HepG2 (cell line): ENCODE data around the gene R3HDM1. TPM values are rescaled to one million over a fixed set of nuclear protein-coding genes. Genes with fewer than 3 reads are reported as not detected.

ENCODE experiments used
- ATAC-seq: fragments of 200-7000 bp; cut with Tn5 transposase; 3 replicates; pipeline ENCODE4 v1.9.1; 2020; ENCODE audit warnings: mild to moderate bottlenecking, moderate library complexity
- BruUV-seq: library from RNA; stranded (reverse); fragments of 400-500 nt; replicated peaks from 2 replicates; lab custom pipeline; 2021; lab: Mats Ljungman, UMichigan
- CTCF ChIA-PET: fragments of 300-600 bp; formaldehyde crosslinking; extraction: SDS; loops from one replicate; lab custom pipeline; 2021; ENCODE audit warnings: low total read pairs, inconsistent platforms, low intra/inter-chr PET ratio; lab: Yijun Ruan, JAX
- POLR2A ChIA-PET: fragments of 350-600 bp; sonication (Branson Sonifier 250); formaldehyde crosslinking; loops from one replicate; lab custom pipeline; 2020; ENCODE audit warnings: antibody characterized with exemption, inconsistent platforms; lab: Yijun Ruan, JAX
- DNase-seq: peaks from one replicate; pipeline ENCODE4 v3.0.0-alpha.2; 2015; ENCODE audit warnings: low spot score
- FAIRE-seq: peaks from 3 replicates; lab custom pipeline; 2011; peaks lifted over from hg19 to GRCh38; lab: Jason Lieb, UNC
- H2AFZ ChIP-seq: one replicate; pipeline ENCODE4 v1.6.1; 2011; ENCODE audit warnings: low read length, inconsistent platforms
- H3K27ac ChIP-seq: fragments of 300-600 bp; 3 replicates; pipeline ENCODE4 v1.8.0; 2011; ENCODE audit warnings: mixed run types, mild to moderate bottlenecking, mixed read lengths, low read length, inconsistent platforms; ENCODE audit not compliant: insufficient read depth; ENCODE audit errors: extremely low read length
- H3K27me3 ChIP-seq, 2 experiments: fragments of 200-600 bp in 1 of 2; 2 replicates in 1 of 2; 3 replicates in 1 of 2; pipeline versions ENCODE4 v1.6.0 to v1.8.0; 2011; ENCODE audit warnings: low read length in 2 of 2, mild to moderate bottlenecking in 2 of 2, moderate library complexity in 2 of 2, inconsistent platforms in 1 of 2; ENCODE audit not compliant: insufficient read depth in 2 of 2, control insufficient read depth in 1 of 2
- H3K36me3 ChIP-seq, 2 experiments: fragments of 200-600 bp in 1 of 2; replicated peaks in 1 of 2; 2 replicates in 1 of 2; 3 replicates in 1 of 2; pipeline versions ENCODE4 v1.5.1 to v1.8.0; 2011; ENCODE audit warnings: low read length in 2 of 2, inconsistent platforms in 1 of 2; ENCODE audit not compliant: insufficient read depth in 2 of 2, control insufficient read depth in 1 of 2
- H3K4me1 ChIP-seq: 2 replicates; pipeline ENCODE4 v1.5.1; 2012; ENCODE audit warnings: low read length, inconsistent platforms; ENCODE audit not compliant: insufficient read depth
- H3K4me2 ChIP-seq: 2 replicates; pipeline ENCODE4 v1.6.0; 2011; ENCODE audit warnings: low read depth, low read length, inconsistent platforms
- H3K4me3 ChIP-seq, 3 experiments: fragments of 200-600 bp in 1 of 3; sonication (generic), shearing (Covaris generic) in 1 of 3; replicated peaks in 1 of 3; 2 replicates each; pipeline ENCODE4 v1.5.1; 2011 to 2016; ENCODE audit warnings: low read length in 3 of 3, inconsistent platforms in 2 of 3, low read depth in 2 of 3, mild to moderate bottlenecking in 2 of 3, control low read depth in 1 of 3, mixed read lengths in 1 of 3; ENCODE audit not compliant: insufficient read depth in 1 of 3
- H3K79me2 ChIP-seq: one replicate; pipeline ENCODE4 v1.6.1; 2011; ENCODE audit warnings: low read length, inconsistent platforms; ENCODE audit not compliant: insufficient read depth
- H3K9ac ChIP-seq: 2 replicates; pipeline ENCODE4 v1.6.0; 2011; ENCODE audit warnings: mild to moderate bottlenecking, low read depth, low read length, inconsistent platforms; ENCODE audit not compliant: insufficient read depth
- H3K9me3 ChIP-seq: 2 replicates; pipeline ENCODE4 v1.5.1; 2012; ENCODE audit warnings: mild to moderate bottlenecking, low read length
- H4K20me1 ChIP-seq: 2 replicates; pipeline ENCODE4 v1.6.0; 2011; ENCODE audit warnings: inconsistent platforms, mild to moderate bottlenecking, low read length, moderate library complexity; ENCODE audit not compliant: insufficient read depth
- E2F5 ChIP-seq: sonication (generic); formaldehyde crosslinking; conservative IDR thresholded peaks from 2 replicates; pipeline ENCODE4 v1.4.0; 2020; ENCODE audit warnings: missing genetic modification reagents
- GATAD2A ChIP-seq: IDR thresholded peaks from 2 replicates; pipeline ENCODE4 v1.6.1; 2016
- MED13 ChIP-seq: sonication (generic); formaldehyde crosslinking; IDR thresholded peaks from 2 replicates; pipeline ENCODE4 v1.5.0; 2020; ENCODE audit warnings: missing genetic modification reagents
- PATZ1 ChIP-seq: sonication (generic); formaldehyde crosslinking; IDR thresholded peaks from 2 replicates; pipeline ENCODE4 v1.4.0; 2020; ENCODE audit warnings: missing genetic modification reagents
- STAG1 ChIP-seq: sonication (generic); formaldehyde crosslinking; IDR thresholded peaks from 2 replicates; pipeline ENCODE4 v1.4.0; 2020; ENCODE audit warnings: missing genetic modification reagents
- ZNF530 ChIP-seq: sonication (generic); formaldehyde crosslinking; IDR thresholded peaks from 2 replicates; pipeline ENCODE4 v1.5.0; 2020; ENCODE audit warnings: low read depth, mild to moderate bottlenecking, missing genetic modification reagents
- ZNF713 ChIP-seq: sonication (generic); formaldehyde crosslinking; IDR thresholded peaks from 2 replicates; pipeline ENCODE4 v1.4.0; 2020; ENCODE audit warnings: mild to moderate bottlenecking, missing genetic modification reagents
- ZNF816 ChIP-seq: sonication (generic); formaldehyde crosslinking; IDR thresholded peaks from 2 replicates; pipeline ENCODE4 v1.8.0; 2022; ENCODE audit warnings: missing genetic modification reagents, mild to moderate bottlenecking, borderline replicate concordance
- ZXDC ChIP-seq: sonication (generic); formaldehyde crosslinking; IDR thresholded peaks from 2 replicates; pipeline ENCODE4 v1.5.0; 2020; ENCODE audit warnings: mild to moderate bottlenecking, missing genetic modification reagents
- WGBS: methylation state at CpG from one replicate; pipeline ENCODE4 v1.1.6; 2017; ENCODE audit warnings: low lambda C conversion rate; 5-methylcytosine and 5-hydroxymethylcytosine counted together
- in situ Hi-C: cut with HindIII; loops from 2 replicates; pipeline ENCODE4 v1.10.0; 2017; ENCODE audit warnings: low pct_unique_long_range_greater_than_20kb; ENCODE audit not compliant: extremely low pct_ligation_motif_present
- intact Hi-C: fragments of 100-400 bp; cut with micrococcal nuclease; formaldehyde crosslinking; loops from one replicate; pipeline ENCODE4 v1.10.0; 2022; ENCODE audit not compliant: unreplicated experiment
- polyA plus RNA-seq, 8 experiments: library from polyadenylated mRNA; depleted of rRNA in 3 of 8; stranded (reverse) in 7 of 8; unstranded in 1 of 8; fragments of >200 nt; fragmentation: Illumina TruSeq in 4 of 8; extraction: Trizol in 4 of 8; gene quantifications; 2 replicates each; pipeline versions ENCODE4 v1.2.1 to v1.2.3, GENCODE V29; 2011 to 2016; ENCODE audit warnings: low read depth in 4 of 8, missing spikeins in 1 of 8, mixed read lengths in 1 of 8; ENCODE audit not compliant: insufficient read depth in 1 of 8
- total RNA-seq, 5 experiments: library from RNA; depleted of rRNA; stranded (reverse); fragments of >200 nt; fragmentation: Illumina TruSeq; extraction: Trizol; gene quantifications; 2 replicates each; pipeline ENCODE4 v1.2.3, GENCODE V29; 2016; ENCODE audit warnings: low read depth in 1 of 5

R3HDM1 gene
- total and polyA plus RNA-seq, 2 of the 13 experiments (the other 11 are each of a cell fraction or from before 2014, with no cell fraction given), result 15.7 to 54.3 TPM

- H3K79me2 ChIP-seq, result no peaks in the 10 kb centered on the region
- H3K9ac ChIP-seq, result no peak overlapping the region
- POLR2A ChIA-PET, result no interaction called here
- H3K36me3 ChIP-seq, result peaks cover 0 to 10% of the 10 kb centered on the region in 2 experiments; a peak in 2 of 5 replicates
- in situ Hi-C loops, result no loop called here
- no peaks in the 10 kb centered on the region for H3K4me1 ChIP-seq
- H3K27ac ChIP-seq, result no peak overlapping the region
- BruUV-seq, result no TSS peak
- H3K27me3 ChIP-seq, result no peaks in the 10 kb centered on the region
- no peak for DNase-seq
- H3K4me2 ChIP-seq, result no peak overlapping the region
- H3K9me3 ChIP-seq, result no peaks in the 10 kb centered on the region
- H4K20me1 ChIP-seq, result no peaks in the 10 kb centered on the region
- TF ChIP-seq ZNF816 (CRISPR knock-in tag), result no peak
- no peak for TF ChIP-seq ZNF713 (CRISPR knock-in tag)
- TF ChIP-seq ZNF530 (CRISPR knock-in tag), result no peak
- TF ChIP-seq GATAD2A (CRISPR knock-in tag), result no peak
- no peak for TF ChIP-seq ZXDC (CRISPR knock-in tag)
- TF ChIP-seq STAG1 (CRISPR knock-in tag), result no peak
- TF ChIP-seq MED13 (CRISPR knock-in tag), result no peak
- TF ChIP-seq PATZ1 (CRISPR knock-in tag), result no peak
- TF ChIP-seq E2F5 (CRISPR knock-in tag), result no peak
- H3K4me3 ChIP-seq, result no peak overlapping the region
- 75% methylated on average over 1 of the region's 1 CpG for WGBS
- intact Hi-C loops, result no loop called here
- CTCF ChIA-PET, result no interaction called here
- no peak overlapping the region for H2AFZ ChIP-seq
- no peak for FAIRE-seq
- ATAC-seq, result no peak
These were observed 26.5 kb upstream of the R3HDM1 start for GRCh38 chr2:135504811-135505210.
